GM12873 (cell line): ENCODE data around the gene ACSBG1.

Experiments
- TF ChIP-seq, protein P1 (sequence below): IDR thresholded peaks from 2 replicates; pipeline ENCODE4 v1.5.1; 2012; ENCODE audit warnings: low read depth, mild to moderate bottlenecking, moderate library complexity, low read length, control low read depth; ENCODE audit not compliant: insufficient read depth; ENCODE audit errors: missing control alignments

The ACSBG1 gene

DNA sequence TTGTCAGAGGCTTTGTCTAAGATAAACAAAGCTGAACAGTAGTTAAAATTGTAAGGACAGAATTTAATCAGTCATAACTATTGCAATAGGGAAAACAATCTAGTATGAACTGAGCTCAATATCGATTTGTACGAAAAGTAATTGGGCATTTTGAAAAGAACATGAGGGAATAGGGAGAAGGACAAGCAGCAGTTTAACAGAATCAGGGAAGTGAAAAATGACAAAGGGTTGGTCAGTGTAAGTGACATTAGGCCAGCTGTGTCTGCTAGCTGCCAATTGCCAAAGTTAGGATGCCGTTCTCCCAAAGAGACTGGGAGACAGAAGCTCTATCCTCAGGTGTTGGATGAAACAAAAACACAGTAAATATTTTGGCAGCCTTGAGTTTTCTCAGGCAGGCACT, 26.7 kb upstream of the ACSBG1 start:
- TF ChIP-seq, protein P1, sequence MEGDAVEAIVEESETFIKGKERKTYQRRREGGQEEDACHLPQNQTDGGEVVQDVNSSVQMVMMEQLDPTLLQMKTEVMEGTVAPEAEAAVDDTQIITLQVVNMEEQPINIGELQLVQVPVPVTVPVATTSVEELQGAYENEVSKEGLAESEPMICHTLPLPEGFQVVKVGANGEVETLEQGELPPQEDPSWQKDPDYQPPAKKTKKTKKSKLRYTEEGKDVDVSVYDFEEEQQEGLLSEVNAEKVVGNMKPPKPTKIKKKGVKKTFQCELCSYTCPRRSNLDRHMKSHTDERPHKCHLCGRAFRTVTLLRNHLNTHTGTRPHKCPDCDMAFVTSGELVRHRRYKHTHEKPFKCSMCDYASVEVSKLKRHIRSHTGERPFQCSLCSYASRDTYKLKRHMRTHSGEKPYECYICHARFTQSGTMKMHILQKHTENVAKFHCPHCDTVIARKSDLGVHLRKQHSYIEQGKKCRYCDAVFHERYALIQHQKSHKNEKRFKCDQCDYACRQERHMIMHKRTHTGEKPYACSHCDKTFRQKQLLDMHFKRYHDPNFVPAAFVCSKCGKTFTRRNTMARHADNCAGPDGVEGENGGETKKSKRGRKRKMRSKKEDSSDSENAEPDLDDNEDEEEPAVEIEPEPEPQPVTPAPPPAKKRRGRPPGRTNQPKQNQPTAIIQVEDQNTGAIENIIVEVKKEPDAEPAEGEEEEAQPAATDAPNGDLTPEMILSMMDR = no peak

DNA sequence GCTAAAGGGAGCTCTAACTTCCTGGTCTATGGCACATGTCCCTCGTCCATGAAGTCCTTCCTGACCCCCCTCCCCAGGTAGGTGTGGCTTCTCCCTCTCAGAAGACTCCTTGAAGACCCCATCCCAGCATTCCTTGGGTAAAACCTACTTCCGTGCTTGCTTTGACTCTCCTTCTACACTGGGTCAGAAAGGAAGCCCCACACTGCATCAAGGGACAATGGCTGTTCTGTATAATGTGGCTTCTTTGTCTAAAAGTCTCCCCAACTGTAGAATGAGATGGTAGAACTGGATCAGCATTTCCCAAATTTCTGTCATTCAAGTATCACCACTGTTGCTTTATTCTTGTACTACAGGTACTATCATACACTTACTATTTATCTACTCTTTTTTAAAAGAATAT, 26.1 kb upstream of the ACSBG1 start:
- TF ChIP-seq, protein P1 = no peak

DNA sequence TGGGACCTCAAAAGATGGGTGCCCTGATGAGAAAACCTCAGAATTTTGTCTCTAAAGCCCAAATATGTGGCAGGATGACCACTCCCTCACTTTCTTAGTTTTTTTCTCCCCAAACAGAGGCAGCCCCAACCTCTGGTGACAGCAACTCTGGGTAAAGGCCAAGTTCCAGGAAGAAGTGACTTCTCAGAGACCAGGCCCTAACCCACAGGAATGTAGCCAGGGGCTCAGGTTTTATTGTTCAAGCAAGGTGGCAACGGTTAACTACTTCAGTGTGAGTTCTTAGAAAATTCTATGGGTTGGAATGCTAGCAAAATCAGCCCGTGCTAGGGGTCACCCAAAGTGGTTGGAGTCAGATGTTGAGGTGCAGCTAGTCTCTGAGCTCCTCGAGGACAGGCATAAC, 24.9 kb upstream of the ACSBG1 start:
- TF ChIP-seq, protein P1 = no peak

DNA sequence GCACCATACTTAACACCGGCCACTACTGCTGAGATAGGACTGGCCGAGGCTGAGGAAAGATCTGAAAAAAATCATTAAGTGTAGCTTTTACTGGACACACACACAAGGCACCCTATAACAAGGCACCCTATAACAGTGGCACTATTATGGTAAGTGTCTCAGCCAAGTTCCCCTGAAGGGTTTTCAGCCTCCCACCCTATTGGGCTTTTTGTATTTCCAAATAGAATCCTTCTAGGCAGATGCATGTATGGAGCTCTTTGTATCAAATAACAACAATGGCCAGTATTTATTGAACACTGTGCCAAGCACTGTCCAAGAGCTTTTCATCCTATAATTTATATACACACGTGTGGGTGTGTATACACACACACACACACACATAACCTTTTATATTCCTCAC, 23.3 kb upstream of the ACSBG1 start:
- TF ChIP-seq, protein P1 = no peak

DNA sequence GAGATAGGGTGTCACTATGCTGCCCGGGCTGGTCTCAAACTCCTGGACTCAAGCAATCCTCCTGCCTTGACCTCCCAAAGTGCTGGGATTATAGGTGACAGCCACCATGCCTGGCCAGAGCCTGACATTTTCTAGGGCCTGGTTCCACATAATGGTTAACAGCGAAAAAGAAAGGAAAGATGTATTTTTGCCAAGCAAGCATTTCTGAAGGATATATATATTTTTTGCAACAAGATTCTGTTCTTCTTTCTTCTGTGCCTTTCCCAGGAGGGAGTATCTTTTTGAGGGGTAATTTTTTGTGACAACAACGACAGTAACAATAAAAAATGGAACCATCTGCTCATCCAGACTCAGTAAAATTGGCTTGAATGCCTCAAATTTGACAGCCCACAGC, 21.7 kb upstream of the ACSBG1 start:
- TF ChIP-seq, protein P1 = no peak

DNA sequence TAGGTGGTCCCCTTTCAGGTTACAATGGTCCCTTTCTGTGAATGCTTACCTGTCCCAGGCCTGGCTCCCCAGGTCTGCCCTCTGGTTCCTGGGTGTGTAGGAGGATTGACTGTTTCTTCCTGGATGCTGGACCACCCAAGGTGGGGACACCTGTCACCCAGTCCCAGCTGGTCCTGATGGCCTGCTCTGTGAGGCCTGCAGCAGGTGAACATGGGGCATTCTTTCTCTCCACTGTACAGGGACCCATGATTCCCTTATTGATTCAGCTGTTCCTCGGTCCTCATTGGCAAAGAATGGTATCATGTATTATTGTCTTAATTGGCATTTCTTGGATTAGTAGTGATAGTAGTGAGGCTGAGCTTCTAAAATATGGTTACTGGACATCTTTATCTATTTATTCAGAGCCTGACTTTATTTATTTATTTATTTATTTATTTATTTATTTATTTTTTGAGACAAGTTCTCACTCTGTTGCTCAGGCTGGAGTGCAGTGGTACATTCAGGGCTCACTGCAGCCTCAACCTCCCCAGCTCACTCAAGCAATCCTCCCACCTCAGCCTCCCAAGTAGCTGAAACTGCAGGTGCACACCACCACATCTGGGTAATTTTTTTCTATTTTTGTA, 21.2 kb upstream of the ACSBG1 start:
- TF ChIP-seq, protein P1 = no peak

DNA sequence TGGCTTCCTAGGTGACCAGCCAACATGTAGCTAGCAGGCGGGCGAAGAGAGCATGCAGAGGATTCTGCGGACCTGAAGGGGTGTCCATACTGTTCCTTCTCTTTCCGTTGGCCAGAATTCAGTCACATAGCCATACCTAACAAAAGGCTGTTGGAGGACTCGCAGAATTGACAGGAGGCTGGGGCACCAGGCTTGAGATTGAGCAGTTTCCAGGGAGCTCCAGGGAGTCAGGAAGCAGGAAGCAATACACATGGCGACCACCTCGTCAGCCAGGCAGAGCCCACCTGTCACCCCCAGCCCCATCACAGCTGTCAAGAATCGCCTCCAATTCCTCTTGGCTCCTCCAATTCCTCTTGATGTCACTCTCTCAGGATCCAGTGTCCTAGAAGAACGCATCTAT, 16.8 kb upstream of the ACSBG1 start:
- TF ChIP-seq, protein P1 = no peak
